GM19324 (cell line): Measurements from ENCODE around the gene DYRK1A.
A peak's percentile ranks its signal among the peaks of the same experiment; 100 is the strongest.
"Not testable (repeated sequence)": the region's sequence is repeated elsewhere in the genome, so short reads cannot be mapped to it uniquely, and the experiment has no call there.

Source experiments
- ATAC-seq: cut with Tn5 transposase; IDR thresholded peaks from one replicate; pipeline ENCODE4 v1.9.1; 2021; ENCODE audit warnings: mild to moderate bottlenecking, moderate library complexity; ENCODE audit not compliant: unreplicated experiment, low FRiP score

Gene DYRK1A

GRCh38 chr21:37520801-37521200 is 154.2 kb downstream of the DYRK1A start:
- ATAC-seq: no peak

- no peak for ATAC-seq
Observed at GRCh38 chr21:37521658-37522057, 155.1 kb downstream of the DYRK1A start.

GRCh38 chr21:37522641-37523295 is 156.2 kb downstream of the DYRK1A start:
- ATAC-seq: no peak

- ATAC-seq: not testable (repeated sequence)
Observed at GRCh38 chr21:37524944-37525343, 158.4 kb downstream of the DYRK1A start.

- ATAC-seq: no peak
Observed at GRCh38 chr21:37525810-37526209, 159.2 kb downstream of the DYRK1A start.

GRCh38 chr21:37527103-37527502 is 160.5 kb downstream of the DYRK1A start:
- no peak for ATAC-seq

GRCh38 chr21:37527716-37528115 is 161.1 kb downstream of the DYRK1A start:
- ATAC-seq: no peak

GRCh38 chr21:37528150-37528937 is 161.8 kb downstream of the DYRK1A start:
- no peak for ATAC-seq

GRCh38 chr21:37529649-37530048 is 163.1 kb downstream of the DYRK1A start:
- ATAC-seq: no peak

- no peak for ATAC-seq
Observed at GRCh38 chr21:37530901-37531351, 164.4 kb downstream of the DYRK1A start.

GRCh38 chr21:37531431-37531932 is 164.9 kb downstream of the DYRK1A start:
- no peak for ATAC-seq

GRCh38 chr21:37532868-37533780 is 166.6 kb downstream of the DYRK1A start:
- peak; percentile 61 for ATAC-seq

GRCh38 chr21:37534431-37534830 is 167.9 kb downstream of the DYRK1A start:
- ATAC-seq: no peak

GRCh38 chr21:37535130-37535529 is 168.6 kb downstream of the DYRK1A start:
- no peak for ATAC-seq

- ATAC-seq: no peak
Observed at GRCh38 chr21:37535672-37536071, 169.1 kb downstream of the DYRK1A start.

- ATAC-seq: no peak
Observed at GRCh38 chr21:37536616-37537278, 170.2 kb downstream of the DYRK1A start.

- ATAC-seq: no peak
Observed at GRCh38 chr21:37537391-37537996, 170.9 kb downstream of the DYRK1A start.

GRCh38 chr21:37538971-37539590 is 172.5 kb downstream of the DYRK1A start:
- ATAC-seq: no peak

GRCh38 chr21:37541128-37541527 is 174.6 kb downstream of the DYRK1A start:
- not testable (repeated sequence) for ATAC-seq
